ENCODE data around the gene GNA15.
A peak's percentile ranks its signal among the peaks of the same experiment; 100 is the strongest.
"Not testable (repeated sequence)": the region's sequence is repeated elsewhere in the genome, so short reads cannot be mapped to it uniquely, and the experiment has no call there.

Gene GNA15, protein sequence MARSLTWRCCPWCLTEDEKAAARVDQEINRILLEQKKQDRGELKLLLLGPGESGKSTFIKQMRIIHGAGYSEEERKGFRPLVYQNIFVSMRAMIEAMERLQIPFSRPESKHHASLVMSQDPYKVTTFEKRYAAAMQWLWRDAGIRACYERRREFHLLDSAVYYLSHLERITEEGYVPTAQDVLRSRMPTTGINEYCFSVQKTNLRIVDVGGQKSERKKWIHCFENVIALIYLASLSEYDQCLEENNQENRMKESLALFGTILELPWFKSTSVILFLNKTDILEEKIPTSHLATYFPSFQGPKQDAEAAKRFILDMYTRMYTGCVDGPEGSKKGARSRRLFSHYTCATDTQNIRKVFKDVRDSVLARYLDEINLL

GRCh38 chr19:3135961-3136683 is at the start of gene GNA15:
Gene GNA15, plus strand, starts transcription at chr19:3136033. Its CDS starts 418 bp downstream, at chr19:3136451.
- DNase-seq (ENCODE audit: low read depth) = no peak

DNA sequence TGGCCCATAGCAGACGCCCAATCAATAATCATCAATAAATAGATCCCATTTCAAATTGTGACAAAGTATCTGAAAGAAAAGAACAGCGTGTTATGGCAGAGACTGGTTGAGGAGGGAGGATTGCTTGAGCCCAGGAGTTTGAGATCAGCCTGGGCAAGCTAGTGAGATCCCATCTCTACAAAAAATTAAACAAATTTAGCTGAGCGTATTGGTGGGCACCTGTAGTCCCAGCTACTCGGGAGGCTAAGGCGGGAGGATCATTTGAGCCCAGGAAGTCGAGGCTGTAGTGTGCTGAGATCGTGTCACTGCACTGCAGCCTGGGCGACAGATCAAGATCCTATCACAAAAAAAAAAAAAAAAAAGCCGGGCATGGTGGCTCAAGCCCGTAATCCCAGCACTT is 48.1 kb upstream of the GNA15 start:
- no peak for DNase-seq (ENCODE audit: low read depth)

- DNase-seq (ENCODE audit: low read depth) = not testable (repeated sequence)
Measured at GRCh38 chr19:3089299-3089855, 46.5 kb upstream of the GNA15 start.

DNA sequence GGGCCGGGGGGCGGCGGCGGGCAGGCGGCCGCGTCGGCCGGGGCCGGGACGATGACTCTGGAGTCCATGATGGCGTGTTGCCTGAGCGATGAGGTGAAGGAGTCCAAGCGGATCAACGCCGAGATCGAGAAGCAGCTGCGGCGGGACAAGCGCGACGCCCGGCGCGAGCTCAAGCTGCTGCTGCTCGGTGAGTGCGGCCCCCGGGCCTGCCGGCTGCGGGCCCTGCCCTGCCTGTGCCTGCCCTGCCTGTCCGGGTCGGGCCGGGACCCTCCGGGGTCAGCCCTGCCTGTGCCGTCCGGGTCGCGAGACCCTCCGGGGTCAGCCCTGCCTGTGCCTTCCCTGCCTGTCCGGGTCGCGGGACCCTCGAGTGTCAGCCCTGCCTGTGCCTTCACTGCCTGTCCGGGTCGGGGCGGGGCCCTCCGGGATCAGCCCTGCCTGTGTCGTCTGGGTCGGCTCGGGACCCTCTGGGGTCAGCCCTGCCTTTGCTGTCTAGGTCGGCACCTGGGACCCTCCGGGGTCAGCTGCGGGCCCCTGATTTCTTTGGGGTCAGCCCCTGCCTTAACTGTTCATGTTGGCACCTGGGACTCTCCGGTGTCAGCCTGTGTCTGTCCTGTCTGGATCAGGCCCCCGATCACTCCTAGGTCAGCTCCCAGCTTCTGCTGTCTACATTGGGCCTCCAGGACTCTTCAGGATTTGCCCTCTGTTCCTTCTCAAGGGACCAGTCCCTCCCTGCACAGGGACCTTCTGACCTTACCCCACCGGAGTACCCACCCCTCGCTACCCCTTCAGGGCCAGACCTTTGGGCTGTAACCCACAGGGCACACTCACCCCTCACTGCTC is 41.0 kb upstream of the GNA15 start:
- DNase-seq (ENCODE audit: low read depth) = no peak

DNA sequence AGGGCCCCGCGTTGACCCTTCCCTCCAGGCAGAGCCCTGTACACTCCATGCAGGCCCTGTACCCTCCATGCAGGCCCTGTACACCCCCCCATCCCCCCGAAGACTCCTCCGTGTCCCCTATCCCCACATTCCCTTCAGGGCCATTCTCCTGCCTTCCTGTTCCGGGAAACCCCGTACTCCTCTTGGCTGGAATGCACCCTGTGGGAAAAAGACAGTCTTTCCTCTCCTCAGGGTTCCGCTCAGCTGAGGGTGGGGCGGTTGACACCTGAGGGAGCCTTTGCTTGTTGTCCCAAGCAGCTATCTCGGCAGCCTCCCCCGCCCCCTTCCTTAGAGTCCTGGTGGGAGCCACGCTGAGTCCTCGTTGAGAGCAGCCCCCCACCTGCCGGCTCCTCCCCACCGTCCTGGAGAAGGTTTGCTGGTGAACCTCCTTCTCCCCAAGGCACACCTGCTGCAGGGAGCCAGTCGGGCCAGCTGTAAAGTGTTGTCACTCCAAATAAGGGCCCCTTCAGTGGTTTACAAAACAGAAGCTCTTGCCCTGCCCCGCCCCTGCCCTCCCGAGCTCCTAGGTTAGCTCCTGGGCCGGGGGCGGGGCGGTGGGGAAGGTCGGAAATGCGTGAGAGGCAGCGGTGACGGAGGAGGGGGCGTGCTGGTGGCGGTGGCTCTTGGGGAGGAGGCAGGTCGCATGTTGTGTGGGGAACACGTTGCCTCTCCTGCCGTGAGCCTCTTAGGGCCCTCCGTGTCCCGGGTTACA is 40.2 kb upstream of the GNA15 start:
- peak; percentile 40 for DNase-seq (ENCODE audit: low read depth)

DNA sequence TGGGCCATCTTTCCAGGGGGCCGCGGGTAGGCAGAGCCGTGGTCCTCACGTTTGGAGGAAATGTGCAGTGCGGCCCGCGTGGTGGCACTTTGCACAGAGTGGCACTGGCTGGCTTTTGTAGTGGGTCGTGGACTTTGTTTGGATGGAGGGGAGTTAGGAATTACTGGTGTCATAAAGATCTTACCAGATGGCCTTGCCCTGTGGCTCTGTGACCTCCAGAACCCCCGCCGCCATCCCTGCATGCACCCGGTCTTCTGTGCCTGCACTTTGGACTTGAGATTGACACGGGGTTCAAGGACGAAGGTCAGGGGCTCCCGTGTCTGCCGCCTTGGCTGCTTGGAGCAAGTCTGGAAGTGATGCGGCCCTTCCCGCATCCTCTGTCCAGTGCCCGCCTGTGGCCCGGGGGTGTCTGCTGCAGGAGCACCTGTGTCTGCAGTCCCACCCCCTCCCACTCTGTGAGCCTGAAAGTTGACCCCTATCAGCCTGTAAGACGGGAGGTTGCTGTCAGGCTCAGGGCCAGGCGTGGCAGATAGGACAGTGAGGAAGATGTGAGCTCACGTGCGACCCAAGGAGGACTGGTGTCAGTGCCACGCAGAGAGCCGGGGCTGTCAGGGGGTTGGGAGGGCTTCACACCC is 39.4 kb upstream of the GNA15 start:
- DNase-seq (ENCODE audit: low read depth) = no peak

- no peak for DNase-seq (ENCODE audit: low read depth)
Measured at GRCh38 chr19:3096902-3097326, 38.9 kb upstream of the GNA15 start.

GRCh38 chr19:3097442-3097871 is 38.4 kb upstream of the GNA15 start:
- no peak for DNase-seq (ENCODE audit: low read depth)

DNA sequence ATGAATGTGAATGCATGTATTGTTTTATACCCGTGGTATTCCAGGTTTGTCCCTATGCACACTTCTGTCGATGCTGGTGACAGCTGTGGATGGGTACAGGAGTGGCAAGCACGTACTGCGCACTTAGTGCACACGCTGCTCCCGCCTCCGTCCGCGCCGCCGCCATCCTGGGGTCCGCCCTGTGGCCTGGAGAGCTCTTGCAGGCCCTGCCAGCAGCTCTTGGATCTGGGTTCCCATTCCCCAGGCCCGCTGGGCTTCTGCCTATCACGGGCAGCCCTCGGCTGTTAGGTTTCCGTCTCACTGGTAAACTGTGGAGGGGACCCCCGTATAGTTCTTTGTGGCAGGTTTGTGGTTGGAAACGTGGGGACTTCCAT is 37.7 kb upstream of the GNA15 start:
- no peak for DNase-seq (ENCODE audit: low read depth)

DNA sequence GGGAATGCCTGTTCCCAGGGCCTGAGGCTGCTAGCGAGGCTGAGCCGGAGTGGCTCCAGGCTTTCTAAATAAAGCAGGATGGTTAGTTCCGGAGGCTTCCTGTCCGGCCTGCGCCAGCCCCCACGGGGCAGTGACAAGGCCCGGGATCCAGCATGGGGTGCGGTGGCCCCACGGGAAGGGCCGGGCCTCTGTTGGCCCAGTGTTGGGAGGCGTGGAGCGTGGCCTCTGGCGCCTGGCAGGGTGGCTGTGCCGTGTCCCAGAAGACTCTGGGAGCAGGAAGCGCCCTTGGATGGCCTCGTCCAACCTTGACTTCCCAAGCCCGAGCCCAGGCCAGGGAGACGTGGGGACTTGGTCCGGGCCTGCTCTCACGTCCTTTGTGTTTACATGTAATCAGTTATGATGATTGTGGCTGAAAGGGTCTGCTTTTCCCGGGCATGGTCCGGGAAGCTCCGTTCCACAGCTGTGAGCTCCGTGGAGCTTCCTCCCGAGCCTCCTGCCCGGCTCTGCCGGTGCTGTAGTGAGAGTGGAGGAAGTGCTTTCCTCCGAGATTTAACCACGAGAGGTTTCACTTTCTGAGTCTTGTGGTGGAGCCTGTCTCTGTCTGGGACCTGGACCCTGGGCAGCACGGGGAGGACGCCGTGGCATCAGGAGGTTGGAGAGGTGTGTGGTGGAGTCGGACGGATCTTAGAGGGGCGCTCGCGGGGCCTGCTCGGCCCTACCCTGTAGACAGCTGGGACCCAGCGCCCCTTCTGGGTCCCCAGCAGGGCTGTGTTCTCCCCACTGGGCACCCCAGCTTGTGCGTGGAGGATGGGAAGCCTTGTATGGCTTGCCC is 37.1 kb upstream of the GNA15 start:
- no peak for DNase-seq (ENCODE audit: low read depth)

- DNase-seq (ENCODE audit: low read depth) = no peak
Measured at GRCh38 chr19:3099347-3100145, 36.3 kb upstream of the GNA15 start.

- no peak for DNase-seq (ENCODE audit: low read depth)
Measured at GRCh38 chr19:3100331-3100730, 35.5 kb upstream of the GNA15 start.

- DNase-seq (ENCODE audit: low read depth) = no peak
Measured at GRCh38 chr19:3100747-3101730, 34.8 kb upstream of the GNA15 start.

DNA sequence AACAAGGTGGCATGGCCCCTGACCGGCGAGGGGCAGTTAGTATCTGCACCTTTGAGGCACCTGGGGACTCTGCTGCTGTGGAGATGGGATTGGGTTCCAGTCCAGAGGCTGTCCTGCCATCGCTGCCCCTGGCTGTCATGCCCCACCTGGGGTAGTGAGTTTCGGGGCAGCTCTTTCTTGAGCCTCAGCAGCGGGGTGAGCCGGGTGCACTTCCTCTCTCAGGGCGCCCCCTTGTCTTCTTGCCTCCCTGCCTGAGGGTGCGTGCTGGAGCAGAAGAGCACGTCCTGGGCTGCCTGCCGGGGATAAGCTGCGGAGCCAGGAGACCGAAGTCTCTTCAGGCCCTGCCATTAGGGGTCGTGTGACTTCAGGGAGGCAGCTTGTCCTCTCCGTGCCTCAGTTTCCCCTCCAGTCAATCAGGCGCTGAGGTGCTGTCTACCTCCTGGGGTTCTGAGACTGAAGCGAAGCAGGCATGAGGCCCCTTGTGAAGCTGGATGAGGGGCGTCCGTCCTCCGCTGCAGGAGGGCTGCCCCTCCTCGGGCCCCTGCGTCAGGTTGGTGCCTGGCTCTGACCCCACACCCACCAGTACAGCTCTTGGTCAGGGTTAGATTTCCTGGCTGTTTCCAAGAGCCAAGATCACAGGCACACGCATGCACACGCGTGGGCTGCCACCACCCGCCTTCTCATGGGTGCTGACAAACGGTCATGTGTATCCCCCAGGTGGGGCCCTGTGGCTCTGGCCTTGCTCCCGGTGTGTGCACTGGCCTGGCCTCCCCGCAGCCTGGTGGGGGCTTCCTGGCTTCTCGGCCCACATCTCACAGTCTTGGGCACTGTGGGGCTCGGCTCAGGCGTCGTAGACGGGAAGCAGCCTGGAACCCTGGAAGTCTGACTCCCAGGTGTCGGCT is 33.3 kb upstream of the GNA15 start:
- DNase-seq (ENCODE audit: low read depth) = no peak

GRCh38 chr19:3104708-3104983 is 31.2 kb upstream of the GNA15 start:
- no peak for DNase-seq (ENCODE audit: low read depth)

DNA sequence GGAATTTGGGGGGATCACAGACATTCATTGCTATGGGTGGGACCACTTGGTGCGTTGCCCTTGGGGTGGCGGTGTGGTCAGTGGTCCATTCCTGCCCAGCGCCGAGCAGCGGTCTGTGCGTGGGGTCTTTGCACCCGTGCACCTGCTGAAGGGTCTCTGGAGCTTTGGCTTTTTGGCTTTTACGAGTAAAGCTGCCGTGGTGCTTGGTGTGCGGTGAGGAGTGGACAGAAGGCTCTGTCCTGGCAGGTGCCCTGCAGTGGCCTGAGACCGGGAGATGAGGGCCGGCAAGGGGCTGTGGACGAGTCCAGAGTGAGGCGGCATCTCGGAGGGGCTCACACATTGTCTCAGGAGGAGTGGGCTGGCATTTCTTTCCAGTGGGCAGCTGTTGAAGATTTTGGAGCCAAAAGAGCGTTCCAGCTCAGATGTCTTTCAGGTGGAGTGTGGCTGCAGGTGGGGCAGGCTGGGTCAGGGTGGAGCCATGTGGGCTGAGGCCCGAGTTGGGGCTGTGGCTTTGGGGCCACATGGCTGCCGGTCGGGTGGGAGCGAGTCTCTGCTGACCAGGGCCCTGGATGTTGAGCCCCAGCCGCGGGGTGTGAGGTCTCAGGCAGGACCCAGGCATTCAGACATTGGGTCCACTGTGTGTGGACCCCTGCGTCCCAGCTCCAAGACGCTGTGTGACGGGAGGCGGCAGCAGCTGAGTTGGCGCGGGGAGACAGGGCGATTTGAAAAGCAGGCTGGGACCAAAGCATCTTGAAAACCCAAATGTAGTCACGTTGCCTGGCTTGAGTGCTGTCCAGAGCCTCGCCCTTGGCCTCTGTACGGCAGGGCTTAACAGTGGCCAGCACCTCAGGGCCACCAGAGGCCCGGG is 30.0 kb upstream of the GNA15 start:
- DNase-seq (ENCODE audit: low read depth) = no peak

All from activated T-cell treated with anti-CD3 and anti-CD28 coated beads for 1 hour (primary cell).